Tibial nerve (tissue), 4 donors: Measurements from ENCODE around the gene UBE2R2. TPM values are rescaled to one million over a fixed set of nuclear protein-coding genes. Genes with fewer than 3 reads are reported as not detected.

ENCODE experiments used
- DNase-seq, 2 donors: peaks; one replicate each; pipeline ENCODE4 v3.0.0-alpha.2; 2019; ENCODE audit warnings: low spot score in 2 of 2
- H3K27ac ChIP-seq, 4 donors: fragments of 200-600 bp; sonication (generic) in 3 of 4; one replicate each; pipeline ENCODE4 v1.5.1; 2017 to 2019; ENCODE audit warnings: mild to moderate bottlenecking in 1 of 4
- H3K27me3 ChIP-seq, 2 donors: fragments of 200-600 bp; sonication (generic) in 1 of 2; one replicate each; pipeline versions ENCODE4 v1.5.1 to v1.6.0; 2017 to 2019
- H3K36me3 ChIP-seq, 3 donors: fragments of 200-600 bp; sonication (generic); one replicate each; pipeline ENCODE4 v1.5.1; 2018 to 2019
- H3K4me1 ChIP-seq, 4 donors: fragments of 200-600 bp; sonication (generic) in 3 of 4; one replicate each; pipeline ENCODE4 v1.5.1; 2017 to 2019
- H3K4me3 ChIP-seq, 4 donors: fragments of 200-600 bp; sonication (generic) in 3 of 4; one replicate each; pipeline ENCODE4 v1.5.1; 2017 to 2019; ENCODE audit warnings: mild to moderate bottlenecking in 1 of 4, moderate library complexity in 1 of 4
- H3K9me3 ChIP-seq, 4 donors: fragments of 200-600 bp; sonication (generic) in 3 of 4; one replicate each; pipeline ENCODE4 v1.5.1; 2017 to 2019
- EP300 ChIP-seq, 2 donors: sonication (generic); formaldehyde crosslinking; IDR thresholded peaks; one replicate each; pipeline ENCODE4 v1.6.1; 2017; ENCODE audit warnings: antibody characterized with exemption in 2 of 2, mild to moderate bottlenecking in 1 of 2
- POLR2A ChIP-seq, 2 donors: fragments of 450-650 bp; IDR thresholded peaks; one replicate each; pipeline ENCODE4 v1.6.1; 2017; ENCODE audit warnings: antibody characterized with exemption in 2 of 2, mild to moderate bottlenecking in 2 of 2, moderate library complexity in 2 of 2
- WGBS, 2 donors: methylation state at CpG; one replicate each; pipeline ENCODE4 v1.1.5; 2018; 5-methylcytosine and 5-hydroxymethylcytosine counted together
- total RNA-seq, 4 donors: library from RNA; depleted of rRNA; stranded (reverse); fragments of >200 nt; gene quantifications; one replicate each; pipeline ENCODE4 v1.1.0, GENCODE V29; 2016
- TF ChIP-seq, protein P1 (sequence below), 5 experiments: fragments of 200-600 bp in 3 of 5; fragments of 450-650 bp in 2 of 5; sonication (generic) in 3 of 5; IDR thresholded peaks; one replicate each; pipeline ENCODE4 v1.5.1; 2016 to 2019; ENCODE audit warnings: antibody characterized with exemption in 5 of 5, mild to moderate bottlenecking in 3 of 5, moderate library complexity in 2 of 5

Gene UBE2R2
- total RNA-seq, 4 donors from 2014 or later, result 23.2 to 28.4 (median 25.9) TPM

GRCh38 chr9:33908749-33909148 lies 91.8 kb downstream of the UBE2R2 start:
- peaks cover 0 to 60% (median 3%) of the 10 kb centered on the region in 4 donors for H3K4me1 ChIP-seq
- H3K36me3 ChIP-seq, result peaks cover 0 to 18% (median 0%) of the 10 kb centered on the region in 3 donors
- H3K9me3 ChIP-seq, result no peaks in the 10 kb centered on the region
- no peaks in the 10 kb centered on the region for H3K27me3 ChIP-seq
- no peak overlapping the region for H3K27ac ChIP-seq
- no peak overlapping the region for H3K4me3 ChIP-seq
- TF ChIP-seq EP300 (IDR thresholded peaks at IDR 0.05) (no peak), POLR2A (IDR thresholded peaks at IDR 0.05) (no peak)
- TF ChIP-seq, protein P1, sequence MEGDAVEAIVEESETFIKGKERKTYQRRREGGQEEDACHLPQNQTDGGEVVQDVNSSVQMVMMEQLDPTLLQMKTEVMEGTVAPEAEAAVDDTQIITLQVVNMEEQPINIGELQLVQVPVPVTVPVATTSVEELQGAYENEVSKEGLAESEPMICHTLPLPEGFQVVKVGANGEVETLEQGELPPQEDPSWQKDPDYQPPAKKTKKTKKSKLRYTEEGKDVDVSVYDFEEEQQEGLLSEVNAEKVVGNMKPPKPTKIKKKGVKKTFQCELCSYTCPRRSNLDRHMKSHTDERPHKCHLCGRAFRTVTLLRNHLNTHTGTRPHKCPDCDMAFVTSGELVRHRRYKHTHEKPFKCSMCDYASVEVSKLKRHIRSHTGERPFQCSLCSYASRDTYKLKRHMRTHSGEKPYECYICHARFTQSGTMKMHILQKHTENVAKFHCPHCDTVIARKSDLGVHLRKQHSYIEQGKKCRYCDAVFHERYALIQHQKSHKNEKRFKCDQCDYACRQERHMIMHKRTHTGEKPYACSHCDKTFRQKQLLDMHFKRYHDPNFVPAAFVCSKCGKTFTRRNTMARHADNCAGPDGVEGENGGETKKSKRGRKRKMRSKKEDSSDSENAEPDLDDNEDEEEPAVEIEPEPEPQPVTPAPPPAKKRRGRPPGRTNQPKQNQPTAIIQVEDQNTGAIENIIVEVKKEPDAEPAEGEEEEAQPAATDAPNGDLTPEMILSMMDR (IDR thresholded peaks at IDR 0.05), result no peak
- WGBS, 2 donors, result 90 to 94% methylated on average over 4 of the region's 4 CpGs
- no peak for DNase-seq

DNA sequence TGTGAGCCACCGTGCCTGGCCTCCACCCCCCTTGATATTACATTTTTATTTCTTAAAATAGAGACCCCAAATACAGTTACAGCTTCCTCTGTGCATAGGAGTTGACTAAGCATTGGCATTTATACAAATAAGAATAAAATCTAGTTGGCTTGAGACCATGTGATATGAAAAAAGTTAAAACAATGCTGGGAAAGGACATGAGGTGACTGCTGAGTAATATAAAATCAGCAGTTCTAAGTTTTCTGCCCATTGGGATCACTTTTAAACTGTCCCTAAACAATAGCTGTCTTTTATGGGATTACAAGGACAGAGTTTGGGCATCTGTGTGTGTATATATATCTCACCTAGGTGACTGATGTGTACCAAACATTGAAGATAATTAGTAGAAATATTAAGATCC lies 96.6 kb downstream of the UBE2R2 start:
- H3K36me3 ChIP-seq, result peaks cover 0 to 36% (median 4%) of the 10 kb centered on the region in 3 donors
- 86 to 90% methylated on average over 1 of the region's 1 CpG for WGBS, 2 donors
- H3K4me1 ChIP-seq, result peaks cover 0 to 15% (median 0%) of the 10 kb centered on the region in 4 donors
- H3K4me3 ChIP-seq, result no peak overlapping the region
- H3K27ac ChIP-seq, result peak overlapping the region in 1 of 4 donors; percentile 2
- no peaks in the 10 kb centered on the region for H3K9me3 ChIP-seq
- no peaks in the 10 kb centered on the region for H3K27me3 ChIP-seq
- DNase-seq, result no peak
- TF ChIP-seq, protein P1 (IDR thresholded peaks at IDR 0.05), result no peak
- TF ChIP-seq EP300 (IDR thresholded peaks at IDR 0.05) (no peak), POLR2A (IDR thresholded peaks at IDR 0.05) (no peak)

DNA sequence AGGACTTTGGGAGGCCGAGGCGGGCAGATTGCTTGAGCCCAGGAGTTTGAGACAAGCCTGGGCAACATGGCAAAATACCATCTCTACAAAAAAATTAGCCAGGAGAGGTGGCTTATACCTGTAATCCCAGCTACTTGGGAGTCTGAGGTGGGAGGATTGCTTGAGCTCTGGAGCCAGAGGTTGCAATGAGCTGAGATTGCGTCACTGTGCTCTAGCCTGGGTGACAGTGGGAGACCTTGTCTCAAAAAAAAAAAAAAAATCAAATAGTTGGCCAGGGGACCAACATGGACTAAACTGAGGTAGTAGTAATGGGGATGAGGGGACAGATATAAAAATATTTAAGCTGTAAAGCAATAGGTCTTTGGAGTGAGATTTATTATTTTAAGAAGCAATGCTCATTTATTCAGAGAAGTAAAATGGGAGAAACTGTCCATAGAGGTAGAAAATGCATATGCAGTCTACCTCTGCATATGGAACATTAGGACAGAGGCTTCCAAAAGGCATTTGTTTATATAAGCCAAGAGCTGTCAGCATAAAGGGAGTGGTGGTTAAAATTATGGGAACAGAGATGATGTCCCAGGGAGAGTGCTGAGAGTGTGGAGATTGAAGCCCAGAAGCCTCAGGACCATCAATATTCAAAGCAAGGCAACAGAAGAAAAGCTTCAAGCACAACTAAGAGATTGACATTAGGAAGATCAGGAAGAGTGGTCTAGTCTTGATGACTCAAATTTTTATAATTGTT lies 98.1 kb downstream of the UBE2R2 start:
- TF ChIP-seq POLR2A (IDR thresholded peaks at IDR 0.05) (no peak), EP300 (IDR thresholded peaks at IDR 0.05) (no peak)
- TF ChIP-seq, protein P1 (IDR thresholded peaks at IDR 0.05), result no peak
- DNase-seq, result no peak
- WGBS, 2 donors, result 96 to 97% methylated on average over 3 of the region's 3 CpGs
- Histone ChIP-seq H3K4me3 (no peak overlapping the region), H3K36me3 (peaks cover 0 to 51% (median 4%) of the 10 kb centered on the region in 3 donors), H3K9me3 (no peaks in the 10 kb centered on the region), H3K27me3 (no peaks in the 10 kb centered on the region), H3K4me1 (peaks cover 0 to 8% (median 0%) of the 10 kb centered on the region in 4 donors), H3K27ac (no peak overlapping the region)

- 89 to 92% methylated on average over 9 of the region's 9 CpGs for WGBS, 2 donors
- H3K27me3 ChIP-seq, result no peaks in the 10 kb centered on the region
- H3K9me3 ChIP-seq, result no peaks in the 10 kb centered on the region
- H3K4me1 ChIP-seq, result no peaks in the 10 kb centered on the region
- no peak for DNase-seq
- H3K27ac ChIP-seq, result no peak overlapping the region
- H3K36me3 ChIP-seq, result peaks cover 0 to 70% (median 4%) of the 10 kb centered on the region in 3 donors
- H3K4me3 ChIP-seq, result no peak overlapping the region
- TF ChIP-seq EP300 (IDR thresholded peaks at IDR 0.05) (no peak), POLR2A (IDR thresholded peaks at IDR 0.05) (no peak)
Observed at GRCh38 chr9:33917036-33917435, 100.1 kb downstream of the UBE2R2 start.

- Histone ChIP-seq H3K9me3 (no peaks in the 10 kb centered on the region), H3K27ac (no peak overlapping the region), H3K27me3 (no peaks in the 10 kb centered on the region), H3K4me3 (no peak overlapping the region), H3K36me3 (peaks cover 0 to 75% (median 12%) of the 10 kb centered on the region in 3 donors), H3K4me1 (no peaks in the 10 kb centered on the region)
- WGBS, 2 donors, result 84 to 95% methylated on average over 6 of the region's 6 CpGs
- no peak for DNase-seq
- no peak for TF ChIP-seq POLR2A (IDR thresholded peaks at IDR 0.05)
- TF ChIP-seq, protein P1 (IDR thresholded peaks at IDR 0.05), result no peak
- no peak for TF ChIP-seq EP300 (IDR thresholded peaks at IDR 0.05)
Observed at GRCh38 chr9:33919276-33919897, 102.4 kb downstream of the UBE2R2 start.
